GM19467 (cell line): ENCODE data around the gene AGAP3.
A peak's percentile ranks its signal among the peaks of the same experiment; 100 is the strongest.
"Not testable (repeated sequence)": the region's sequence is repeated elsewhere in the genome, so short reads cannot be mapped to it uniquely, and the experiment has no call there.

Experiments
- ATAC-seq: cut with Tn5 transposase; IDR thresholded peaks from one replicate; pipeline ENCODE4 v1.9.1; 2021; ENCODE audit warnings: mild to moderate bottlenecking, moderate library complexity; ENCODE audit not compliant: unreplicated experiment

The AGAP3 gene

DNA sequence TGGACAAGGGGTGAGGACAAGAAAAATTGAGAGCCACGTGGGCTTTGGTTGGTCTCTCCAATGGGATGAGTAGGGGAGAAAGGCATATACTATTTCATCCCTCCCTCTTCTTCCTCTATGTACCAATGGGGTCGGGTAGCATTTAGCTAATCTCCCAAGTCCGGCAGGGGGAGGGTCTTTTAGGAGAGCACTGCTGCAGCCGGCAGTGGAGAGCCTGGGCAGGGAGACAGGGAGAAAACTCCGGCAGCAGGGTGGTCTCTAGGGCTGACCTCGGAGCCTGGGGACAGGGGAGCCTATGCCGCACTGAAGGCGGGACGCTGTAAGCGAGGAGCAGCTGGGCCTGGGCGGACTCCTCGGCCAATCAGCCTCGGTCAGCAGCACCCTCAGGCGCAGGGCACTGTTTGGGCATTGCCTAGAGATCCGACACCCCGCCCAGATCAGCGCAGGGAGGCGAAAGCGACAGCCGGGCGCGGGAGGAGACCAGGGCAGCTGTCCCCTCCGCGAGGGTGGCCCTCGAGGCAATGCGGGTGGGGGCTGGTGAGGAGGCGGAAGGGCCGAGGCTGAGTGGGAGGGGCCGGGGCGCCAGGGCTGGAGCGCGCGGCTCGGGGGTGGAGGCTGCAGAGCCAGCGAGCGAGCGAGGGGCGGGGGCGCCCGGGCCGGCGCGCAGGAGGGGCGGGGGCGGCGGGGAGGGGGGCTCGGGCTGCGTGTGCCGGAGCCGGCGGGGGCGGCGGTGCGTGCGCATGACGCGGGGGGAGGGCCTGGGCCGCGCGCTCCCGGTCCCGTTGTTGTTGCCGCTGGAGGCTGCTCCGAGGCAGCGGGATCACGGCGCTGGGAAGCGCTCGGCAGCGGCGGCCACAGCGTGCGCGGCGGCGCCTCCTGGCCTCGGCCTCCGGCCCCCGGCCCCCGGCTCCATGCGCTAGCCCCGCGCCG lies at the start of gene AGAP3:
AGAP3 (plus strand) TSS at position 785 of the 930 bp plus-strand sequence. CDS start 267 bp downstream, outside the sequence.
- peak; percentile 43 for ATAC-seq

DNA sequence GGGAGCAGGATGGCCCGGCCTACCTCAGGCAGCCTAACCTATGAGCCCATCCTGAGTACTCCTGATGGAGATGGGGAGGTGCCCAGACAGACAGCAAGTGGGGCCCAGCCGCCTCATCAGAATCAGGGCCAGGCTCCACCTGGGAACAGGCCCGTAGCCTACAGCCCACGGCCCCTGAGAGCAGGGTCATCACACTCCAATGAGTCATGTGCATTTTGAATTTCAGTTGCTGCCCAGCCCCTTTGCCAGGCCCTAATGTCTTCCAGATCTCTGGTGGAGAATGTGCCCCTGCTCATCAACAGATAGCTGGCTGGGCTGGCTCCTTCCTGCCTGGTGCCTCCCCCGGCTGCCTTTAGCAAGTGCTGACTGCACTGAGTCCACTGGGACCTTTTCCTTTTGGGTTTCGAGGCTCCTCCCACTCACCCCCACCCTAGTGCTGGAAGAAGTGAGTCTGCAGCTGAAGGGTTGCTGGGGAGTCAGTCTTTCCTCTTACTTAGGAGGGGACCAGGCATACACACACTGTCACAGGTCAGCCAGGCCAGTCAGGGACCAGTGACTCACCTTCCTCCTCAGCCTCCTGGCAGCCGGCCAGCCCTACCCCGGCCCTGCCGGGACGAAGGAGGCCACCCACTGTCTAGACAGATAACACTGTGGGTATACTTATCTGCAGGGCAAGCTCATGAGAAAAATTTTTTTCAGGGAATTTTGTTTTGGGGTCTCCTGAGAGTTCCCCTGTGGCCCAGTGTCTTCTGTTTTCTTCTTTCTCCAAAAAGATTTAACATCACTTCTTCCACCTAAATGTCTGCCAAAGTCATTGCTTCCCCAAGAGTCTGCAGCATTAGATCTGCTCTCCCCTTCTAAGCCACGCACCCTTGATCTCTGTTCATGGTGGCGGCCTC lies 47.1 kb upstream of the AGAP3 start:
- no peak for ATAC-seq

DNA sequence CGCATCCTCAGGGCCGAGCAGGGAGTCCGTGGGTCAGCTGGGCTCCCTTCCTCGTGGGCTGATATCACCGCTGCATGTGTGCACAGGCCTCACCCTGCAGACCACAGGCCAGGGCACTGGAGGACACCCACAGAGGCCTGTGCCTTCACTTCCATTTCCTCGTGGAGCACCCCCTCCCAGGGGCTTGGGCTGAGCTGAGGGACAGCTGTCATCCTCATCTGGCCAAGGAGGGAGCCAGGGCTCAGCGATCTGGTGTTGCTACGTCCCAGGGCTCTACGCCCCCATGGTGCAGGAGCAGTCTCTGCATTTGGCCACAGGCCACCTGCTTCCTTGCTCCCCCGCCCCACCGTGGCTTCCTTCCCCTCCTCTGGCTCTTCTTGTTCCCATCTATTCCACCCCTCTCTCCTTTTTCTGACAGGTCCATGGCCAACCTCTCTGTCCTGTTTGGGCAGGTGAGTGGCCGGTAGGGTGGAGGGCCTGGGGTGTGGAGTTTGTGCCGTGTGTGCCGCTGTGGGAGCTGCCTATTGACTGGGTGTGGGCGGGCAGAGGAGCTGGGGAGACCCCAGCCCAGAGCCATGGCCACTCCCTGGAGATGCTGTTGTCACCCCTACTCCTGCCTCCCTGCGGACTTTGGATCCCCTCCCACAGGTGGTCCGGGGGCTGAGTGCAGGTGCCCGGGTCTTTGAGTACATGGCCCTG lies 46.3 kb upstream of the AGAP3 start:
- ATAC-seq: no peak

DNA sequence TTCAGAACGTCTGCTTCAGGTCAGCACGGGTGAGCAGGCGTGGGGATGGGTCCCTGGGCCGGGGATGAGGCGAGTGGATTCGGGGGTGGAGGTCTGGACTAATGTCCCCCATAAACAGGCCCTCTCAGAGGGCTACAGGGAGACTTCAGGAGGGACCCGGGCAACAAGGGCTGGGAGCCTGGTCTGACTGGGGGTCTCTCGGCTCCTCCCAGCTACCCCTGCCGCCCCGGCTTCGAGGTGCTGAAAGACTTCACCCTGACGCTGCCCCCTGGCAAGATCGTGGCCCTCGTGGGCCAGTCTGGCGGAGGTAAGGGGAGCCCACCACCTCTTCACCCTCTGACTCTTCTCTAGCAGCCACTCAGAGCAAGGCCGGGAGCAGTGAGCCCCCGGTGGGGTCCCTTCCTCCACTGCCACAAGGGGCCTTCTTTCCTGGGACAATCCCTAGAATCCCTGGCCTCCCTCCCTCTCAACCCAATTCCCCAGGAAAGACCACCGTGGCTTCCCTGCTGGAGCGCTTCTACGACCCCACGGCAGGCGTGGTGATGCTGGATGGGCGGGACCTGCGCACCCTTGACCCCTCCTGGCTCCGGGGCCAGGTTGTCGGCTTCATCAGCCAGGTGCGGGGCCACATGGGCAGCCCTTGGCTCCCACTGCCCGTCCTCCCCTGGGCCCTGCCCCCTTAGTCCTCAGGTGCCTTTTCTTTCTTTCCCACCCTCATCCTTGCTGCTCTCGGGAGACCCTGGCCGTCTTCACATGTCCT lies 45.5 kb upstream of the AGAP3 start:
- ATAC-seq: no peak

DNA sequence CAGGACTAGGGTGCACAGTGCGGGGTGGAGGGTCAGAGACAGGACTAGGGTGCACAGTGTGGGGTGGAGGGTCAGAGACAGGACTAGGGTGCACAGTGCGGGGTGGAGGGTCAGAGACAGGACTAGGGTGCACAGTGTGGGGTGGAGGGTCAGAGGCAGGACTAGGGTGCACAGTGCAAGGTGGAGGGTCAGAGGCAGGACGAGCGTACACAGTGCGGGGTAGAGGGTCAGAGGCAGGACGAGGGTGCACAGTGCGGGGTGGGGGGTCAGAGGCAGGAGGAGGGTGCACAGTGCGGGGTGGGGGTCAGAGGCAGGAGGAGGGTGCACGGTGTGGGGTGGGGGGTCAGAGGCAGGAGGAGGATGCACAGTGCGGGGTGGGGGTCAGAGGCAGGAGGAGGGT lies 42.8 kb upstream of the AGAP3 start:
- ATAC-seq: not testable (repeated sequence)

DNA sequence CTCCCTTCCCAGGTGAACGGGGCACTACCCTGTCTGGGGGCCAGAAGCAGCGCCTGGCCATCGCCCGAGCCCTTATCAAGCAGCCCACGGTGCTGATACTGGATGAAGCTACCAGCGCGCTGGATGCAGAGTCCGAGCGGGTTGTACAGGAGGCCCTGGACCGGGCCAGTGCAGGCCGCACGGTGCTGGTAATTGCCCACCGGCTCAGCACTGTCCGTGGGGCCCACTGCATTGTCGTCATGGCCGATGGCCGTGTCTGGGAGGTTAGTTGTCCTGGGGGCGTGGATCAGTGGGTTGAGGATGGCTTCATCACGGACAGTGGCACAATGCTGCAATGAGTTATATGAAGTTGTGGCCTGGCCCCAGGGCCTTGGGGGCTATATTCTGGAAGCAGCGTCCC lies 42.3 kb upstream of the AGAP3 start:
- ATAC-seq: no peak

DNA sequence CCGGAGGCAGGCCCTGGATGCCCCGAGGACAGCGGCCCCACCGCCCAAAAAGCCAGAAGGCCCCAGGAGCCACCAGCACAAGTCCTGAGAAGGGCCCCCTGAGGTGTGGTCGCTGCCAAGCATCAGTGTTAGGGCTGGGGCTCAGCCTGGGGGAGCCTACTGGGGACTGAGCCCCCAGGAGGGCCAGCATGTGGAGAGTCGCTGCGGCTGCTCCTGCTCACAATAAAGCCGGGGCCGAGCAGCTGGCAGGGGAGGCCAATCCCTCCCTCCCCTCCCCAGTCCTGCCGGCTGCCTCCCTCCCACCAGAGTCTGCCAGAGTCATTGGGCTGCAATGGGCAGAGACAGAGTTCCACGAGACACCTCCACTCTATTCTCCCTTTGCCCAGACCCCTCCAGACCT lies 41.0 kb upstream of the AGAP3 start:
- ATAC-seq: no peak

DNA sequence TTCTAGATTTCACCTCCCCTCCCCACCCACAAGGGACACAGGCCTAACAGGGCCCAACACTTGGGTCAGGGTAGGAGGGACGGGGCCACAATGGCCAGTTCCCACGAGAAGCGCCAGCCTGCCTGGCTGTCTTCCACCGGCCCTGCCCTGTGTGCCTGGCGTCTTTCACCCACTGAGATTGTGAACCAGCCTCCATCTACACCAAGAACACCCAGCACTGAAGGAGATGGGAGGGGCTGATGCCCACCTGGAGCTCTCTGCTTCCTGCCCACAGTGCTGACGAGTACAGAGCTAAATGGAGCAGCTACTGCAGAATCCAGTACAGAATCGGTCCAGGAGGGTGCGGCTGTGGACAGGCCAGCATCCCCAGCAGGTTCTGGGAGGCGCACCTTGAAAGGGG lies 40.3 kb upstream of the AGAP3 start:
- no peak for ATAC-seq

DNA sequence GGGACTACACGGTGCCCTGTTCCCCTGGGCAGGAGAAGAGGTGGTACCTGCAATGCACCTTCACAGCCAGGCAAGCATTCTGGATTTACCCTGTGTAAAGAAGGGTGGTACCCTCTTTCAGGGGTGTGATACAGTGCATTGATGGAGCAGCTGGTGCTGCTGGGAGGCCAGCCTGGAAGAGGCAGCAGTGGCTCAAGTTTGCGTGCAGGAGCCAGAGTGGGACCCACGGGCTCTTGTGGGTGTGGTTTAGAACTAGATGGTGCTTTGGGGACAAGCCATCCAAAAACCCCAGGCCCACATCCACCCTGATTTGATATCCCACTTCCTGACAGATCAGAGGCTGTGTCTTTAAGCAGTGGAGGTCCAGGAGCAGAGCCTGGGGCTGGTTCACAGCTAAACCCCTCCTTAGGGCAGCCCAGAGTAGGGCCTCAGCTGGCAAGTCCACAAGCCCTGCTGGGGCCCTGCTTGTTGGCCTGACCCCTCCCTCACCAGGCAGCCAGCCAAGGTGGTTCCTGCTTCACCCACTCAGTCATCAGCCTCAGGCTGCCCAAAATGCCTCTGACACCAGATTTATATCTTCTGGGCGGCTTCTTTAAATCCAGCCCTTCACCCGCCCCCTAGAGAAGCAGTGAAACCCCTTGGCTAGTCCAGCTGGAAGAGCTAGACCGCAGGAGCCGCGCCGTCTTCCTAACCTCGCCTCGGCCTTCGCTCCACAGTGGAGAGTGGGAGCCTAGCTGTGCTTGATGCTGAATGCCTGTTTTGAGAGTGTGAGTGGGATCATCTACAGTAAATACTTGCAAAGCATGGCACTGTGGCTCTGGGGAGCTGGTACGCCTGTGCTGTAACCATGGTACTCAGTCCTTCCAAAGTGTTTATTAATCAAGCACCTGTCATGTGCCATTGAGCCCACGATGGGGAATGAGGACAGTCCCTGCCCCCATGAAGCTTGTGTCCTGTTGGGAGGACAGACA lies 39.4 kb upstream of the AGAP3 start:
- ATAC-seq: no peak

DNA sequence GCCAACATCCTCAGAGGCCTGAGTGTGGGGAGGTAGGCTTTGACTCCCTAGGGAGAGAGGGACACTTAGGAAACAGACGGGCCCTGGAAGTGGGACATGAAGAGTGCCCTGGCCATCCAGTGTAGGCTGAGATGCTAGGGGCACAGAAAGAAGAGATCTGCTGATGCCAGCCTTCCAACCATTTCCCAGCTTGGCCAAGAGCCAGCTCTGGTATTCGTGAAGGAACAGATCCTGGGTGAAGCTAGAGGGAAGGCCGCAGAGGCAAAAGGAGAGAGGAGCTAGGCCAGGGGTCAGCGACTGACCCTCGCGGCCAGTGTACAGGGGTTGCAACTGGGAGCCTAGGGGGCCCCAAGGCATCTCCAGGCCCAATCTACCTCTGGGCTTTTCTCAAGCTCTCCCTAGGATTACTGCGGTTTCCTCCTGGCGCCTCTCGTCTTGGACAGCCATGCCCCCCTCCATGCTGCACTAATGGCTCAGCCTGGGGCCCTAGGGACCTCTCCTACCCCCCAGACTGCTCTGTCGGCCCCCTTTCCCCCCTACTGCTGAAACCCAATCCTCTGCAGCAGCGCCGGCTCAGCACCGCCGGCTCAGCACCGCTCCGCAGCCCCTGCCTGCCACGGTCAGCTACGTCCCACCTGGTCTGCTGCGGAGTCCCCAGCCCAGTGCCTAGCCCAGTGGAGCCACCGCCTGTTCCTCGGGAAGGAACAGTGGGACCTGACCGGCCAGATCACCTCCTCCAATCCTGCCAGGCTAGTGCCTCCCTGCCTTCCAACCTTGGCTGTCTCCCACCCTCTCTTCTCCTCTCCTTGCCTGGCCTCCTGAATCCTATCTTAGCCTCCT lies 38.1 kb upstream of the AGAP3 start, which contains the start of gene ASIC3:
ASIC3 (plus strand) TSS at position 556 of the 840 bp plus-strand sequence. CDS start 355 bp downstream, outside the sequence.
- ATAC-seq: no peak

DNA sequence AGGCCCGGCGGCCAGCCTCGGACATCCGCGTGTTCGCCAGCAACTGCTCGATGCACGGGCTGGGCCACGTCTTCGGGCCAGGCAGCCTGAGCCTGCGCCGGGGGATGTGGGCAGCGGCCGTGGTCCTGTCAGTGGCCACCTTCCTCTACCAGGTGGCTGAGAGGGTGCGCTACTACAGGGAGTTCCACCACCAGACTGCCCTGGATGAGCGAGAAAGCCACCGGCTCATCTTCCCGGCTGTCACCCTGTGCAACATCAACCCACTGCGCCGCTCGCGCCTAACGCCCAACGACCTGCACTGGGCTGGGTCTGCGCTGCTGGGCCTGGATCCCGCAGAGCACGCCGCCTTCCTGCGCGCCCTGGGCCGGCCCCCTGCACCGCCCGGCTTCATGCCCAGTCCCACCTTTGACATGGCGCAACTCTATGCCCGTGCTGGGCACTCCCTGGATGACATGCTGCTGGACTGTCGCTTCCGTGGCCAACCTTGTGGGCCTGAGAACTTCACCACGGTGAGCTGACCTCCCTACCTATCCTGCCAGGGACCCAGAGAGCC lies 37.3 kb upstream of the AGAP3 start:
- no peak for ATAC-seq

DNA sequence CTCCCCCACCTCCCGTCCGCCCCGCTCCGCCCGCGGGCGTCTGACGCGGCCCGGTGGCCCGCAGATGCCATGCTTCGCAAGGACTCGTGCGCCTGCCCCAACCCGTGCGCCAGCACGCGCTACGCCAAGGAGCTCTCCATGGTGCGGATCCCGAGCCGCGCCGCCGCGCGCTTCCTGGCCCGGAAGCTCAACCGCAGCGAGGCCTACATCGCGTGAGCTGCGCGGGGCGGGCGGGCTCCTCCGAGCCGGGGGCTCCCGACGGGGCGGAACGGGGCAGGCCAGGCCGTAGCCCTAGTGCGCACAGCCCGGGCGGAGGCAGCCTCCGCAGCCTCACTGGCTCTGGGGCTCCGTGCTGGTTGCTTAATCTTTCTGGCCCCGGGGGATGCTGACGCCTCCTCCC lies 35.2 kb upstream of the AGAP3 start:
- no peak for ATAC-seq

DNA sequence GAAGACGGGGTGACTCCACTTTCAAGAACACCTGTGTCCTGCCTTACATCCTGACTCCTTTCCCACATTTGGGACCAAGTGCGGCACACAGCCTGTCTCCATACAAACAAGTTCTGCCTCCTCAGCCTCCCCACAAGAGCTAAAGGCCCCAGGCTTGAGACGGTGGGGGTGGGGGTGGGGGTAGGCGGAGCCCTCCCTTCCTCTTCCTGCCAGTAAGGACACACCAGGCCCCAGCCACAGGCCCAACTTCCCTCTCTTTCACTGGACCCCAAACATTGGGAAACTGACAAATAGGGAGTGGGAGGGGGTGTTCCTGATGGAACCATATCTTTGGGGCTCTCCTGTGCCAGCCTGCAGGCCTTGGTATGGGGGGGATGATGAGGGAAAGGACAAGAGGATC lies 33.2 kb upstream of the AGAP3 start:
- no peak for ATAC-seq

DNA sequence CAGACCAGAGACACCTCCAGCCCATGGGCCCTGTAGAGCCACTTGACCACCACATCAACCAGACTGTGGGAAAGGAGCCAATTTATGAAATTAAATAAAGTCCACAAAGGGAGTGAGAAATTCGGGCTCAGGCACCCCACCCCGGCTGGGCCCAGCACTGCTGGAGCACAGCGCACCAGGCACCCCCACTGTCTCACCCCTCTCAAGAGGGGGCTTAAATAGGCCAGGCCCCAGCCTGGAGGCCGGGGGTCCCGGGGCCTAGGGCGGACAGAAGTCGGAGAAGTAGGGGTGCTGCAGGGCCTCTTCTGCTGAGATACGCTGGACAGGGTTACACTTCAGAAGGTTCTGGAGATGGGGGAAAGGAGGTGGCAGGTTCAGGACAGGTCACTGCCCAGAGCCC lies 32.5 kb upstream of the AGAP3 start:
- no peak for ATAC-seq

DNA sequence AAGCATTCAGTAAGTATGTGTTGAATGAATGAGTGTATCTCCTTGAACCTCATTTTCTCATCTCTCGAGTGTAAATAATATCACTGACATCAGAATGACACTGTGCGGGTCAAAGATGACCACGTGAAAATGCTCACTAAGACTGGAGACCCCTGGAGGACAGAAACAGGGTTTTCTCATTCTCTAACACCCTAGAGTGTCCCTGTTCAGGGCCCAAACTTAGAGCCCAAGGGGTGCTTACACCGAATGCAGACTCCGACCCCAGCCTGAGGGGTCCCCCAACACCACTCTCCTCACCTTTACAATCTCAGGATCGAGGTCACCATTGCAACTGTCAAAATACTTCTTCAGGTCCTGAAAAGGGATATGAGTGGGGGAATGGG lies 30.0 kb upstream of the AGAP3 start:
- ATAC-seq: no peak

DNA sequence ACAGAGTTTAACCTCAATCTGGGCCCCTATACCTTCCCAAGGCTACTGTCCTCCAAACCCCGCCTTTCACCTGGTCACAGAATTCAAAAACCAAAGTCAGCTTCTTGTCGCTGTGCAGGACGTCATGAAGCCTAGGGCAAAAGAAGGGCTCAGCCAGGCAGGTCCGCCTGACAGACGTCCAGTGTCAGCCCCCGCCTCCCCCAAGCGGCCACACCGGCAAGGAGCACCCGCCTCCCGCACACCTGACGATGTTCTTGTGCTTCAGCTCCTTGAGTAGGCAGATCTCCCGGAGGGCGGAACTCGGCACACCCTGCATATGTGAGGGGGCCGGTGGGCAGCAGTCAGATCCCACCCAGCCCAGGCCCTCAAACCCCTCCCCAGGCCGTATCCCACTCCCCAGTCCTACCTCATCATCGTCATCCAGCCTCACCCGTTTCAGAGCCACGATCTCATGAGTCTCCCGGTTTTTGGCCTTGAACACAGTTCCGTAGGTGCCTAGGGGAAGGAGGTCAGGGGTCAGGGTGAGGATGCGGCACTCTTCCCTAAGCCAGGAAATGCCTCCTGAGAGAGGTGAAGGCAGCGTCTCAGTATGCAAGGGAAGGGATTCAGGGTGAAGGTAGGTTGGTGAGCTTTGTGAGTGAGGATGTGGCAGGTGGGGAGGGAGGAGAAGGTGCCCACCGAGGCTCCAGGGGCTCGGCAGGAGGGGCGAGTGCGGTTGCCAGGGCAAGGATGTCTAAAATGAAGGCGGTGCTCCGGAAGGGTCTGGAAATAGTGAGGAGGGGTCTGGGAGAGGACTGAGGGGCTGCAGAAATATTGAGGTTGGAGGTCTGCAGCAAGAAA lies 29.4 kb upstream of the AGAP3 start:
- ATAC-seq: no peak

DNA sequence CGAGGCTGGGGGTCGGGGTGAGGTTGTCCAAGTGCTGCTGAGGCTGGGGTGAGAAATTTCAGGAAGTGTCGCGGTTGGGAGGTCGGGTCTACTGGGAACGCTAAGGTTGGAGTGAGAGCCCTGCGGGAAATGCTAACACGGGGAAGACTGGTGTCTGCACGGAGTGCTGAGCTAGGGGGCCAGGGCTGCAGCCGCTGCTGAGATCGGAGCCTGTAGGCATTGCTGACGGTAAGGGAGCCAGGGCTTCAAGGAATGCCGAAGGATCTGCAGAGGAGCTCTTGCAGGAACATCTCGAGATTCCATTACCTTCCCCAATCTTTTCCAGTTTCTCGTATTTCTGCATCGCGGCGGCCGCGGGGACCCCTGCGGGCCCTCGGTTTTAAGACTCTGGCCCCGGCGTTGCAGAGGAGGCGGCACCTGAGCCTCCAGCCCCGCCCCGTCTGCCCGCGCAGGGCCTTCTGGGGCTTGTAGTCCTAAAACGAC lies 28.7 kb upstream of the AGAP3 start, which contains the start of gene CDK5:
CDK5 (minus strand) TSS at position 392 of the 483 bp plus-strand sequence; CDS start at position 343, 49 bp downstream.
- peak; percentile 13 for ATAC-seq
